H1 (cell line): ENCODE data around the gene KRTAP10-3. TPM values are rescaled to one million over a fixed set of nuclear protein-coding genes. Genes with fewer than 3 reads are reported as not detected.

Source experiments
- CTCF ChIA-PET: fragments of 300-600 bp; sonication (Branson Sonifier 250); formaldehyde crosslinking; loops from one replicate; lab custom pipeline; 2021; ENCODE audit not compliant: partially characterized antibody; lab: Charles Lee
- POLR2A ChIA-PET: fragments of 300-600 bp; sonication (Branson Sonifier 250); formaldehyde crosslinking; loops from one replicate; lab custom pipeline; 2021; ENCODE audit warnings: inconsistent platforms; ENCODE audit not compliant: partially characterized antibody; lab: Charles Lee
- DNase-seq, 2 experiments: peaks; one replicate each; pipeline versions ENCODE4 v3.0.0 to v3.0.0-alpha.2; 2010 to 2022; ENCODE audit warnings: low spot score in 2 of 2, low read depth in 1 of 2, mixed read lengths in 1 of 2
- FAIRE-seq: peaks from 2 replicates; lab custom pipeline; 2011; peaks lifted over from hg19 to GRCh38; lab: Jason Lieb, UNC
- H2AFZ ChIP-seq: 2 replicates; pipeline ENCODE4 v1.8.1; 2012; ENCODE audit warnings: low read length, inconsistent platforms
- H2AK5ac ChIP-seq: 2 replicates; pipeline ENCODE4 v1.6.1; 2013; ENCODE audit warnings: low read depth, low read length
- H2BK120ac ChIP-seq: replicated peaks from 2 replicates; pipeline ENCODE3; 2013; ENCODE audit warnings: low read depth, low read length, inconsistent platforms
- H2BK12ac ChIP-seq: 2 replicates; pipeline ENCODE4 v1.6.1; 2013; ENCODE audit warnings: low read depth, low read length
- H2BK15ac ChIP-seq: 2 replicates; pipeline ENCODE4 v1.6.1; 2013; ENCODE audit warnings: low read length
- H2BK20ac ChIP-seq: 2 replicates; pipeline ENCODE4 v1.6.1; 2013; ENCODE audit warnings: low read length
- H2BK5ac ChIP-seq: 2 replicates; pipeline ENCODE4 v1.6.1; 2013; ENCODE audit warnings: low read depth, low read length
- H3K14ac ChIP-seq: 2 replicates; pipeline ENCODE4 v1.6.1; 2013; ENCODE audit warnings: inconsistent platforms; ENCODE audit not compliant: insufficient read length
- H3K18ac ChIP-seq: 2 replicates; pipeline ENCODE4 v1.6.1; 2013; ENCODE audit warnings: low read length; ENCODE audit errors: extremely low read depth
- H3K23ac ChIP-seq: 2 replicates; pipeline ENCODE4 v1.6.1; 2013; ENCODE audit warnings: inconsistent platforms; ENCODE audit not compliant: insufficient read length
- H3K23me2 ChIP-seq: 2 replicates; pipeline ENCODE4 v1.6.1; 2013; ENCODE audit warnings: low read depth, low read length
- H3K27ac ChIP-seq: 2 replicates; pipeline ENCODE4 v1.6.1; 2011; ENCODE audit warnings: low read depth, low read length, inconsistent platforms
- H3K27me3 ChIP-seq, 4 experiments: replicated peaks in 1 of 4; 1 replicate in 1 of 4; 2 replicates in 3 of 4; pipeline versions ENCODE4 v1.6.1 to v1.8.1; 2011 to 2013; ENCODE audit warnings: low read length in 3 of 4, mild to moderate bottlenecking in 3 of 4, inconsistent platforms in 2 of 4, mixed read lengths in 2 of 4, moderate library complexity in 1 of 4; ENCODE audit not compliant: control insufficient read depth in 3 of 4, insufficient read depth in 3 of 4; ENCODE audit errors: extremely low read depth in 1 of 4
- H3K36me3 ChIP-seq, 4 experiments: 2 replicates each; pipeline versions ENCODE4 v1.6.1 to v1.8.1; 2011 to 2013; ENCODE audit warnings: mild to moderate bottlenecking in 4 of 4, low read length in 3 of 4, moderate library complexity in 2 of 4, control low read depth in 1 of 4, inconsistent platforms in 1 of 4; ENCODE audit not compliant: insufficient read depth in 4 of 4, control insufficient read depth in 2 of 4
- H3K4ac ChIP-seq: replicated peaks from 2 replicates; pipeline ENCODE3; 2013; ENCODE audit warnings: low read length, low read depth, mixed read lengths, inconsistent platforms; ENCODE audit not compliant: insufficient read length
- H3K4me1 ChIP-seq, 4 experiments: replicated peaks in 1 of 4; 1 replicate in 1 of 4; 2 replicates in 3 of 4; pipeline versions ENCODE4 v1.6.1 to v1.8.1; 2011 to 2013; ENCODE audit warnings: low read length in 3 of 4, inconsistent platforms in 2 of 4, mixed read lengths in 1 of 4; ENCODE audit not compliant: insufficient read depth in 4 of 4, control insufficient read depth in 3 of 4
- H3K4me2 ChIP-seq, 2 experiments: 2 replicates each; pipeline versions ENCODE4 v1.6.1 to v1.8.1; 2011 to 2013; ENCODE audit warnings: low read depth in 2 of 2, low read length in 2 of 2, control low read depth in 1 of 2, inconsistent platforms in 1 of 2, mild to moderate bottlenecking in 1 of 2; ENCODE audit not compliant: insufficient read depth in 1 of 2
- H3K4me3 ChIP-seq, 4 experiments: fragments of 200-600, 300-600 bp in 1 of 4; sonication (generic), shearing (Covaris generic), sonication (Bioruptor Twin) in 1 of 4; 2 replicates each; pipeline versions ENCODE4 v1.5.1 to v1.8.1; 2011 to 2016; ENCODE audit warnings: low read length in 4 of 4, low read depth in 3 of 4, control low read depth in 2 of 4, inconsistent platforms in 2 of 4, mild to moderate bottlenecking in 2 of 4, mixed read lengths in 1 of 4, moderate library complexity in 1 of 4; ENCODE audit not compliant: insufficient read depth in 2 of 4; ENCODE audit errors: extremely low read depth in 1 of 4
- H3K56ac ChIP-seq: replicated peaks from 2 replicates; pipeline ENCODE3; 2013; ENCODE audit warnings: low read depth, mild to moderate bottlenecking, mixed read lengths, low read length, inconsistent platforms; ENCODE audit not compliant: insufficient read length
- H3K79me1 ChIP-seq: 2 replicates; pipeline ENCODE4 v1.6.1; 2013; ENCODE audit warnings: low read depth, low read length, control low read depth
- H3K79me2 ChIP-seq, 2 experiments: 2 replicates each; pipeline versions ENCODE4 v1.6.1 to v1.8.1; 2012 to 2013; ENCODE audit warnings: low read length in 2 of 2, mild to moderate bottlenecking in 2 of 2, inconsistent platforms in 1 of 2; ENCODE audit not compliant: insufficient read depth in 2 of 2, control insufficient read depth in 1 of 2
- H3K9ac ChIP-seq, 4 experiments: replicated peaks in 1 of 4; 1 replicate in 1 of 4; 2 replicates in 3 of 4; pipeline versions ENCODE4 v1.6.1 to v1.8.1; 2011 to 2013; ENCODE audit warnings: low read depth in 3 of 4, low read length in 3 of 4, control low read depth in 2 of 4, mild to moderate bottlenecking in 2 of 4, moderate library complexity in 2 of 4, inconsistent platforms in 1 of 4; ENCODE audit errors: extremely low read depth in 1 of 4
- H3K9me3 ChIP-seq, 2 experiments: 2 replicates each; pipeline versions ENCODE4 v1.6.1 to v1.8.1; 2012 to 2013; ENCODE audit warnings: mild to moderate bottlenecking in 2 of 2, moderate library complexity in 2 of 2, control low read depth in 1 of 2, inconsistent platforms in 1 of 2, low read depth in 1 of 2, low read length in 1 of 2, mixed read lengths in 1 of 2; ENCODE audit not compliant: insufficient read depth in 2 of 2
- H4K20me1 ChIP-seq, 2 experiments: replicated peaks in 1 of 2; 2 replicates each; pipeline versions ENCODE3 to v1.8.1; 2011 to 2013; ENCODE audit warnings: inconsistent platforms in 2 of 2, low read length in 2 of 2, mild to moderate bottlenecking in 1 of 2; ENCODE audit not compliant: insufficient read depth in 2 of 2, control insufficient read depth in 1 of 2
- H4K5ac ChIP-seq: 2 replicates; pipeline ENCODE4 v1.6.1; 2013; ENCODE audit warnings: low read length, low read depth, mixed read lengths, inconsistent platforms; ENCODE audit not compliant: insufficient read length
- H4K8ac ChIP-seq: 2 replicates; pipeline ENCODE4 v1.8.0; 2013; ENCODE audit warnings: mild to moderate bottlenecking, moderate library complexity, low read length, inconsistent platforms; ENCODE audit not compliant: insufficient read depth; ENCODE audit errors: extremely low read depth
- H4K91ac ChIP-seq: replicated peaks from 2 replicates; pipeline ENCODE3; 2013; ENCODE audit warnings: low read length, mixed read lengths, inconsistent platforms; ENCODE audit not compliant: insufficient read length
- CBX8 ChIP-seq: fragments of 300-800, 300-1000 bp; sonication (generic); IDR thresholded peaks from 2 replicates; pipeline ENCODE4 v1.7.1; 2016; ENCODE audit warnings: low read depth, low read length, borderline replicate concordance
- RFX5 ChIP-seq: IDR thresholded peaks from 2 replicates; pipeline ENCODE4 v1.6.1; 2011; ENCODE audit warnings: low read depth, low read length, improper control_type of control experiment, borderline replicate concordance
- WGBS, 2 experiments: shearing (Covaris generic) in 1 of 2; methylation state at CpG; one replicate each; pipeline versions ENCODE4 v1.1.6 to v1.1.7; 2013 to 2015; ENCODE audit warnings: low lambda C conversion rate in 2 of 2, mixed read lengths in 2 of 2, inconsistent platforms in 1 of 2, low coverage in 1 of 2, missing lambda C conversion rate in 1 of 2; ENCODE audit not compliant: insufficient replicate concordance in 2 of 2, insufficient coverage in 1 of 2, insufficient read length in 1 of 2; ENCODE audit errors: extremely low coverage in 1 of 2, missing lambda C conversion rate in 1 of 2; 5-methylcytosine and 5-hydroxymethylcytosine counted together
- polyA plus RNA-seq, 7 experiments: library from polyadenylated mRNA; depleted of rRNA in 3 of 7; stranded (reverse) in 5 of 7; unstranded in 2 of 7; fragments of >200 nt in 5 of 7; fragments of 200-250 nt in 2 of 7; gene quantifications; 1 replicate in 5 of 7; 2 replicates in 1 of 7; 4 replicates in 1 of 7; pipeline versions ENCODE4 v1.2.1 to v1.2.3, GENCODE V29; 2011 to 2013; ENCODE audit warnings: missing spikeins in 2 of 7, mixed read lengths in 2 of 7
- total RNA-seq: library from RNA; stranded (reverse); fragmentation: NEBNext Ultra II Directional; extraction: Animal tissue kit (Norgen Biotek cat#: 25700); gene quantifications from 2 replicates; pipeline ENCODE4 v1.2.1, GENCODE V29; 2021

The KRTAP10-3 gene
- total and polyA plus RNA-seq, 2 of the 8 experiments (the other 6 are each of a cell fraction or from before 2014, with no cell fraction given) = not detected

DNA sequence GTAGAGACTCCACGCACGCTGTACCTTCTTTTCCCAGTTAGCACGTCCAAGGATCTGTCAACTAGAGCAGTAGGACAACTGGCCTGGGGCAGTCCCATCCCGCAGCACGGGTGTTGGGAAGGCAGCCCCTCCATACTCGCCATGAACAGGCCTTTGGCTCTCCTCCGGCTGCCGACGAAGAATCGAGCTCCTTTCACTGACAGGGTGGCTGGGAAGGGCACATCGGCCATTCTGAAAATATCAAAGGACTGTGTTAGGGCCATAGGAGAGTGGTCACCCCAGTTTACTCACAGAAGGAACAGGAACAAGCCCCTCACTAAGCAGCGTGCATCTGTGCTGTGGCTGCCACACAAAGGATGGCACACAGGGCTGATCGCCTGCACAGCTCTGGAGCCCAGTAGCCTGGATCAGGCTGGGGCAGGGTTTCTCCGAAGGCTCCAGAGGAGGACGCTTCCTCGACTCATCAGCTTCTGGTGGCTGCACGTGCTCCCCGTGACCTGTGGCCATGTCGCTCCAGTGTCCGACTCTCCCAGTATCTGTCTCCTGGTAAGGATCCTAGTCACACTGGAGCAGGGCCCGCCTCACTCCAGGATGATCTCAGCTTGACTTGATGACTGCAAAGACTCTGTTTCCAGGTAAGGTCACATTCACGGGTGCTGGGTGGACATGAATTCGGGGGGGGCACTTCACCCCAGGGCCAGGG, 27.5 kb downstream of the KRTAP10-3 start:
- peak overlapping the region; percentile 48; the same call in 1 of the 2 replicates for H2AK5ac ChIP-seq
- no peak overlapping the region for H2AFZ ChIP-seq
- no peak overlapping the region for H4K91ac ChIP-seq
- 0 out of 2 replicates have a peak overlapping the region, but pooled peaks have one; percentile 39 for H2BK12ac ChIP-seq
- ChIA-PET CTCF (interaction anchor here (0.7 to 1.7 kb wide), 7 partner anchors 10 to 253 kb away, joined by 3 to 10 read pairs (median 4); no protein-coding TSS in a partner anchor), POLR2A (interaction anchor here (0.8 to 1.0 kb wide), 2 partner anchors 10 to 15 kb away, joined by 3 read pairs; no protein-coding TSS in a partner anchor)
- H2BK20ac ChIP-seq = no peak overlapping the region
- no peak overlapping the region; the same call in 1 of the 2 replicates for H4K8ac ChIP-seq
- no peak overlapping the region for H3K18ac ChIP-seq
- H3K27me3 ChIP-seq = no peaks in the 10 kb centered on the region
- no peak overlapping the region for H2BK15ac ChIP-seq
- no peak overlapping the region for H3K23ac ChIP-seq
- no peak overlapping the region for H3K56ac ChIP-seq
- no peaks in the 10 kb centered on the region for H3K9me3 ChIP-seq
- 88% methylated on average over 23 of the region's 23 CpGs; no CpG with 5 or more reads in 1 of the 2 experiments for WGBS, 2 experiments
- H3K4me2 ChIP-seq = no peak overlapping the region
- no peak overlapping the region for H3K4ac ChIP-seq
- FAIRE-seq = no peak
- H3K4me3 ChIP-seq = no peak overlapping the region
- DNase-seq = no peak
- H3K79me2 ChIP-seq = no peaks in the 10 kb centered on the region
- 0 out of 2 replicates have a peak overlapping the region, but pooled peaks have one; percentile 44 for H2BK5ac ChIP-seq
- H2BK120ac ChIP-seq = no peak overlapping the region
- peaks cover 4% of the 10 kb centered on the region; the same call in 1 of the 2 replicates for H3K23me2 ChIP-seq
- H4K20me1 ChIP-seq = peaks cover 0 to 2% of the 10 kb centered on the region in 2 experiments
- peaks cover 0 to 3% (median 0%) of the 10 kb centered on the region in 4 experiments; a peak in 1 of 7 replicates for H3K4me1 ChIP-seq
- H3K36me3 ChIP-seq = no peaks in the 10 kb centered on the region
- H3K14ac ChIP-seq = no peak overlapping the region
- H3K27ac ChIP-seq = no peak overlapping the region
- H3K79me1 ChIP-seq = no peaks in the 10 kb centered on the region
- no peak overlapping the region for H4K5ac ChIP-seq
- H3K9ac ChIP-seq = no peak overlapping the region
- TF ChIP-seq RFX5 (no peak), CBX8 (no peak)
